ENCODE data around the gene CD164L2.

DNA sequence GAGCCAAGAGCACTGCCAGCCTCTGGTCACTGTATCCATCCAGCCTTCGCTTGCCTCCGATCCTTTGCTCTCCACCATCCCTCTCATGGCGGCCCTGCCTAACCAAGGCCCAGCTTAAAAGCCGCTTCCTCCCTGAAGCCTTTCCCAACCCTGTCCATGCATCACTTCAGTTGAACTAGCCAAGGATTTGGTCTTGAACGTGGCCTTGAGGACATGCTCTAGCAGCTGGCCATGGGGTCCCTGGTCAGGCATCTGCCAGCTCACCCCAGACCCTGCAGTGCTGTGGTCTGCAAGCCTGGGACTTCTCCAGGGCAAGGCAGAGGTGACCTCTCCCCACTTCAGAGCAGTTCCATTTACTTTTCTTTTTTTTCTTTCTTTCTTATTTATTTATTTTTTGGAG, 46.4 kb downstream of the CD164L2 start:
- TF ChIP-seq ZNF510 (tag by site-specific recombination; IDR thresholded peaks at IDR 0.05; ENCODE audit: insufficient replicate concordance) (no peak), ZNF560 (tag by site-specific recombination; IDR thresholded peaks at IDR 0.05; ENCODE audit: borderline replicate concordance) (no peak), ZNF707 (tag by site-specific recombination; IDR thresholded peaks at IDR 0.05) (no peak), CTCF (tag by site-specific recombination; IDR thresholded peaks at IDR 0.05) (no peak), ZNF398 (tag by site-specific recombination; IDR thresholded peaks at IDR 0.05) (no peak)
- TF ChIP-seq, protein P1, sequence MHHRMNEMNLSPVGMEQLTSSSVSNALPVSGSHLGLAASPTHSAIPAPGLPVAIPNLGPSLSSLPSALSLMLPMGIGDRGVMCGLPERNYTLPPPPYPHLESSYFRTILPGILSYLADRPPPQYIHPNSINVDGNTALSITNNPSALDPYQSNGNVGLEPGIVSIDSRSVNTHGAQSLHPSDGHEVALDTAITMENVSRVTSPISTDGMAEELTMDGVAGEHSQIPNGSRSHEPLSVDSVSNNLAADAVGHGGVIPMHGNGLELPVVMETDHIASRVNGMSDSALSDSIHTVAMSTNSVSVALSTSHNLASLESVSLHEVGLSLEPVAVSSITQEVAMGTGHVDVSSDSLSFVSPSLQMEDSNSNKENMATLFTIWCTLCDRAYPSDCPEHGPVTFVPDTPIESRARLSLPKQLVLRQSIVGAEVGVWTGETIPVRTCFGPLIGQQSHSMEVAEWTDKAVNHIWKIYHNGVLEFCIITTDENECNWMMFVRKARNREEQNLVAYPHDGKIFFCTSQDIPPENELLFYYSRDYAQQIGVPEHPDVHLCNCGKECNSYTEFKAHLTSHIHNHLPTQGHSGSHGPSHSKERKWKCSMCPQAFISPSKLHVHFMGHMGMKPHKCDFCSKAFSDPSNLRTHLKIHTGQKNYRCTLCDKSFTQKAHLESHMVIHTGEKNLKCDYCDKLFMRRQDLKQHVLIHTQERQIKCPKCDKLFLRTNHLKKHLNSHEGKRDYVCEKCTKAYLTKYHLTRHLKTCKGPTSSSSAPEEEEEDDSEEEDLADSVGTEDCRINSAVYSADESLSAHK (tag by site-specific recombination; IDR thresholded peaks at IDR 0.05): no peak

Measured in HEK293 (cell line).